SKM-1 (cell line): ENCODE measurements around the gene NPBWR2.
"Not testable (repeated sequence)": the region's sequence is repeated elsewhere in the genome, so short reads cannot be mapped to it uniquely, and the experiment has no call there.

Source experiments
- DNase-seq: peaks from one replicate; lab custom pipeline; 2025; ENCODE audit not compliant: unreplicated experiment; lab: John Stamatoyannopoulos, UW

The NPBWR2 gene

GRCh38 chr20:64090165-64090564 lies 17.2 kb downstream of the NPBWR2 start:
- no peak for DNase-seq

DNA sequence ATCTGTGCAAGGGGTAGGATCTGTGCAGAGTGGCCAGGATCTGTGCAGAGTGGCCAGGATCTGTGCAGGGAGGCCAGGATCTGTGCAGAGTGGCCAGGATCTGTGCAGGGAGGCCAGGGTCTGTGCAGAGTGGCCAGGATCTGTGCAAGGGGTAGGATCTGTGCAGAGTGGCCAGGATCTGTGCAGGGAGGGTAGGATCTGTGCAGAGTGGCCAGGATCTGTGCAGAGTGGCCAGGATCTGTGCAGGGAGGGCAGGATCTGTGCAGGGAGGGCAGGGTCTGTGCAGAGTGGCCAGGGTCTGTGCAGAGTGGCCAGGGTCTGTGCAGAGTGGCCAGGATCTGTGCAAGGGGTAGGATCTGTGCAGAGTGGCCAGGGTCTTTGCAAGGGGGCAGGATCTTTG lies 18.8 kb downstream of the NPBWR2 start:
- DNase-seq: not testable (repeated sequence)

DNA sequence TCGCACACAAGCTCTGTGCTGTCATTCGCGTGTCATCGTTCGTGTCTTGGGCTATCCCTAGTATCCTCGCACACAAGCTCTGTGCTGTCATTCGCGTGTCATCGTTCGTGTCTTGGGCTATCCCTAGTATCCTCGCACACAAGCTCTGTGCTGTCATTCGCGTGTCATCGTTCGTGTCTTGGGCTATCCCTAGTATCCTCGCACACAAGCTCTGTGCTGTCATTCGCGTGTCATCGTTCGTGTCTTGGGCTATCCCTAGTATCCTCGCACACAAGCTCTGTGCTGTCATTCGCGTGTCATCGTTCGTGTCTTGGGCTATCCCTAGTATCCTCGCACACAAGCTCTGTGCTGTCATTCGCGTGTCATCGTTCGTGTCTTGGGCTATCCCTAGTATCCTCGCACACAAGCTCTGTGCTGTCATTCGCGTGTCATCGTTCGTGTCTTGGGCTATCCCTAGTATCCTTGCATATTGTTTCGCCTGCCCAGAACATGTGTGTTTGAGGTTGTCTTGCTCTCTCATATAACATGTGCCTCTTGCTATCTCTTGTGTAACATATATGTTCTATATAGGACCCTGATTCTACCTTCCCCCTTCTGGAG lies 20.0 kb downstream of the NPBWR2 start:
- DNase-seq: not testable (repeated sequence)

DNA sequence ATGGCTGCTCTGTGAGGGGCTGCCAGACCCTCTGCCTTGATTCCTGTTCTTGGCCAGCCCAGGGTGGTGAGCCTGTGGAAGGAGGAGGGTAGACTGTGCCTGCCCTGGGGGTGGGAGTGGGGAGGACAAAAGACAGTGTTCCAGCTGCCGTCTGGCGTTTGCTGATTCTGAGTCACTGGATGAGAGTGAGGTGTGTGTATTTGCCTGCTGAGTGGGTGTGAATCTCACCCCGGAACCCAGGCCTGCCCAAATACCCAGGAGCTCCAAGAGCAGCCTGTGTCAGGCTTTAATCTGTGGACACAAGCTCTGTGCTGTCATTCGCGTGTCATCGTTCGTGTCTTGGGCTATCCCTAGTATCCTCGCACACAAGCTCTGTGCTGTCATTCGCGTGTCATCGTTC lies 20.6 kb downstream of the NPBWR2 start:
- no peak for DNase-seq

GRCh38 chr20:64084685-64085152 lies 22.6 kb downstream of the NPBWR2 start:
- DNase-seq: no peak

DNA sequence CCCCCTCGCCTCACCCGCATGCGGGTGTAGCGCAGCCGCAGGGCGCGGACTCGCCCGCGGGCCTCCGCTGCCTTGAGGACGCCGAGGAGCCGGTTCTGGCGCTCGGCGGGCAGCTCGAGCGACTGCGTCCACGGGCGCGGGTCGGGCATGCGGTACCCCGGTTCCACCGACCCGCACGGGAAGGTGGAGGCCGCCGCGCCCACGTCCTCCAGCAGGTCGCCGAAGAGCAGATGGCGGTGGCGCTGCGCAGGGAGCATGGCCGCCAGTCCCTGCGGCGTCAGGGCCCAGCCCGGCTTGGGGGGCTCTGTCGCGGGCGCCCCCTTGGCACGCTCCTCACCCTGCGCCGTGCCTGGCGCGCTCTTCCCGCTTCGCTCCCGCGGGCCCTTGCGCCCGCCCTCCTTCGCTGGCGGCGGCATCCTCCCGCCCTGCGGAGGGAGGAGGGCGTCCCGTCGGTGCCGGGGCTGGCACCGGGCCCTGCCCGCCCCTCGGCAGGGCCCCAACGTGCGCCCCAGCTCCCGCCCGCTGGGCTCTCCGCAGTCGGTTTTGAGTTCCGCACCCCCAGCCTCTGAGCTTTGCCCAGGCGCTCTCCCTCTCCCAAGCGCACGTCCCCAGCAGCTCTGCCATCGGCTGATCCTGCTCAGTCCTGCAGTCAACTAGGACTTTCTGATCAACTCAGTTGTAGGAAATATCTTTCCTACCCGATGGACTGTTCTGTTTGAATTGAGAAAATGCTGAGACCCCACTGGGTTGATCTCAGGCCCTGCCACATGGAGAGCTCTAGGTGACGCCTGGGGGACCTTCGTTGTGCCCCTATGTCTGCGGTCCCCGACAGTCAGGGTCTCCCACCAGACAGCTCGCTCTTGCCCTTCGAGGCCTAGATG lies 23.3 kb downstream of the NPBWR2 start, which contains the start of gene LKAAEAR1:
Gene LKAAEAR1, minus strand, starts transcription at position 595 of the 881 bp plus-strand sequence. Its CDS starts 179 bp downstream, at position 416.
- DNase-seq: no peak

GRCh38 chr20:64083378-64083803 lies 24.0 kb downstream of the NPBWR2 start:
- DNase-seq: peak; percentile 60

- no peak for DNase-seq
These were observed 24.5 kb downstream of the NPBWR2 start for GRCh38 chr20:64082820-64083377.

- DNase-seq: no peak
These were observed 25.1 kb downstream of the NPBWR2 start for GRCh38 chr20:64082126-64082731.

DNA sequence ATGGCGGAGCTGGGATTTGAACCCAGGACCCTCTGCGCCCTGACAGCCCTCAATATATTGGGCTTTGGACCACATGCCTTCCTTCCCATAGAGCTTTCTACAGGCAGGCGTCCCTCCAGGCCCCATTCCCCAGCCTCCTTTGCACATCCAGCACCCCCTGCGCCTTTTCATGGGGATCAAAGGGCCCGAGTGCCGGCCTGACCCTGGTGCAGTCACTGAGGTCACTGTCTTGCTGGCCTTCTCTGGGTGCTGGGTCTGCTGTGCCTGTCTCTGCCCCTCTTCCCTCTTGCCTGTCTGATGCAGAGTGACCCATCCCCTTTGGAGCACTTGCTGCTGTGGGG lies 25.8 kb downstream of the NPBWR2 start:
- no peak for DNase-seq

DNA sequence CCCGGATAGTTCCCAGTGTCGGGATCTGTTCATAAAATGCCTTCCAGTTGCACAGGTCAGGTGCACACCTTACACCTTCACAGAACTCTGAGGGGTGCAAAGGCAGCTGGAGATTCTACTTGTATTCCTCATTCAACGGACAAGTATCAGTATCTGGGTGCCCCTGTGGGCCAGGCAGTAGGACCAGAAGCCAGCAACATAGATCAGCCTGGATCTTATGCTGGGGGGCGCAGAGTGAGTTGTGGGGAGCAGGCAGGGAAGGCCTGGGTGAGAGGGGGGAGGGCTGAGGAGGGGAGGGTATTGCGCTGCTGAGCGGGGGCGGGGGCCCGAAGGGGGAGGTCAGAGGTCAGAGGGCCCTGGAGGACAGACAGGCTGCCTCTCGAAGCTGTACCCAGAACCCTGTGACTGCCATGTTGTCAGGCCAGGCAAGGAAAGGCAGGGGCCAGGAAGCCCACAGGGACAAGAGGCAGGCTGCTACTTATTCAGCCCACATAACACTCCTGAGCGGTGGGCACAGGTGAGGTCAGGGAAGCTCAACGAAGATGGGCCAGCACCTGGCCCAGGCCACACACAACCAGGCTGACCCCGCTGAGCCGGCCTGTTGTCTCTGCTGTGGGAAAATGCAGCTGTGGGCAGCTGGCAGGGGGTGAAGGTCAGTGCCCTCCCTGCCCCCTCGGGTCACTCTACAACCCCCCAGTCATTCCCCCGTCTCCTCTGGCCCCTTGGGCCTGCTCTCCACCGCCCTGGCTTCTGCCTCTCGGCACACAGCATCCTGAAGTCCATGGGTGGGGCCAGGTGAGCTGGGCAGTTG lies 26.3 kb downstream of the NPBWR2 start:
- DNase-seq: no peak

GRCh38 chr20:64080013-64080812 lies 27.2 kb downstream of the NPBWR2 start, which contains the start of gene OPRL1:
OPRL1 (plus strand) TSS chr20:64080082; CDS start chr20:64092721, 12,639 bp downstream.
- DNase-seq: no peak

DNA sequence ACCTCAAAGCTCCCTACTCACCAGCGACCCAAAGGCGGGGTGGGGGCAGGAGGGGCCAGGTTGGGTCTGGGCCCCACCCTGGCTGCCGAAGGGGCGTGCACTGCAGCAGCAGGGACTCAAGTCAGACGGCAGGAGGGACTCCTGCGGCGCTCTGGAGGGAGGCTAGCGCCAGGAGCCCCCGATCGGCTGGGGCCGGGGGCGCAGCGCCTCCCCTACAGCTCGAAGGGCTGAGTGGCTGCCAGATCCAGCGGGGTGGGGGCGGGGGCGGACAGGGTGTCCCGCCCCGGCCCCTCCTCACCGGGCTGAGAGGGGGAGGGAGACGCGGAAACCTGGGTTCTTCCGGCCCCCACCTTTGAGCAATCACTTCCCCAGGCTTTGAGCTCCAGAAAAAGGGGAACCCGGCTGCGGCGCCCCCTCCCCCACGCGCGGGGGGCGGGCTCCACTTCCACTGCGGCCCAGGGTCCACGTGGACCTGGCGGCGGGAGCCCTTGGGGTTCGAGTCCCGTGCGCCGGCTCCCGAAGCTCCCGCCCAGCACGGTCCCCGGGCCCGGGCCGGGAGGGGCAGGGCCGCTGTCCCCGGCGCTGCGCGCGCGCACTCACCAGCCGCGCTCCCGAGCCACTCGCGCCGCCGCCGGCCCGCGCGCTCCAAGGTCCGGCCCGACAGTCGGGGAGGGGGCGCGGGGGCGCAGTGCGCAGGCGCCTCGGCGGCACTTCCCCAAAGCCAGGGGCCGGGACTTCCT lies 27.9 kb downstream of the NPBWR2 start, which contains the start of gene RGS19:
Gene RGS19, minus strand, starts transcription at position 246 of the 740 bp plus-strand sequence. CDS start 2,632 bp downstream, outside the sequence.
- DNase-seq: peak; percentile 84

- DNase-seq: no peak
These were observed 28.5 kb downstream of the NPBWR2 start for GRCh38 chr20:64078934-64079272.

DNA sequence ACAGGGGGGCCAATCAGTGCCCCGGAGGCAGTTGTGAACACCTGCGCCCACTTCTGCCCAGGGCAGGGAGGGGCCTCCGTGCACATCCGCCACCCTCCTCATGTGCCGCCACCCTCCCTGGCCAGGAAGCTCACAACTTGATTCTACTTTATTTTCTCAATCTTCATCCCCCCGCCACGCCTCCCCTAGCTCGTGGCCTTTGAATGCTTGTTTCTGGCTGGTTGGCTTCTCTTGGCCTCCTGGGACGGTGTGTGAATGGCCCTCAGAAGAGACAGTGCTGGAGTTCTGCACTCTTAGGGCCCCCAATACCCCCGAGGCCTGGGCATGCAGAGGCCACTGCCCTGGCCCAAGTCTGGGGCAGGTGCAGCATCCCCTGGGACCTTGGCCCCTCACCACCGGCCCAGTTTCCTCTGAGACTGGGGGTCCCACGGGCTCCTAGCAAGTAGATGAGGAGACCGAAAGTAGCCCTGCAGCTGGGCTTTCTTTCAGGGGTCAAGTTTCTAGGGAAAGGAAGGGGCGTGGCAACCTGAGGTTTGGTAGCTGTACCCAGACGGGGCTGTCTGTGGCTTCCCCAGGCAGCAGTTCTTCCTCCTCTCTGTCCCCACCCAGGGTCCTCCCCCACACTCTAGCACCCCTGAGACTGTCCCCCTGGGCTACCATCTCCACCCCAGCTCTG lies 29.4 kb downstream of the NPBWR2 start:
- peak; percentile 86 for DNase-seq

DNA sequence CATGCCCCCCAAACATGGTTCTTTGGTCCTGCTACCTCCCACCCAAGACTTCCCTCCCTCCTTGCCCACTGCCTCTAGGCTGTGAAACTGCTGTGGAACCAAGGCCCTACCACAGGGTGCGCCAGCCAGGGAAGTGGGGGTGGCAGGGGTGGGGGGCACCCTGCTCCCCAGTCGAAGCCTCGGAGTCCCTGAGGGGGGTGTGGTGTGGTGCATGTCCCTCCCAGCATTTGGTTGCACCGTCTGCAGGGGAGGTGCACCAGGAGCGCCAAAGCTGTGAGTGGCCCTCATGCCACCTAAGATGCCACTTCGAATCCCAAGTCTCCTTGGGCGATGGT lies 29.9 kb downstream of the NPBWR2 start:
- no peak for DNase-seq

- DNase-seq: peak; percentile 68
These were observed 30.3 kb downstream of the NPBWR2 start for GRCh38 chr20:64077094-64077493.
